ENCODE data around the gene RPL21. TPM values are rescaled to one million over a fixed set of nuclear protein-coding genes. Genes with fewer than 3 reads are reported as not detected.

Gene RPL21
- total RNA-seq, 1 donor from 2014 or later: 1,112 TPM

DNA sequence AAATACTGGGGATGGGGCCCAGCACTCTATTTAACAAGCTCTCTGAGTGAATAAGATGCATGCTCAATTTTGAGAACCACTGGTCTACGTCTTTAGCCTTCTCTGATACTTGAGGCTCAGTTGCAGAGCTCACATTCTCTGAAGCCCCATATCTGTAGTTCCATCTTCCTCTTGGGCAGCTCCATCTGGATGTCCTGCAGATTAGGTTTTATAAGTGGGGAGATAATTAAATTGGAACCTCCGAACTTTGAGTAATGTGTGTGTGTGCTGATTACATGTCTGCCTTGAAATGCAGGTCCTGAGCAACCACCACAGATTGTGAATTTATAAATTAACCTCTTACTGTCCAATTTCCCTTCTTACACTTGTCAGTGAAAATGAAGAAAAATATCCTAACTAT is 12.1 kb downstream of the RPL21 start:
- Mint-ChIP-seq H3K9me3 (no peaks in the 10 kb centered on the region), H3K27me3 (ENCODE audit: low read depth) (peaks cover 4% of the 10 kb centered on the region), H3K27ac (no peak overlapping the region), H3K36me3 (ENCODE audit: low read depth) (peaks cover 38% of the 10 kb centered on the region), H3K4me1 (ENCODE audit: low read depth) (peaks cover 31% of the 10 kb centered on the region), H3K4me3 (ENCODE audit: low read depth) (no peak overlapping the region)
- intact Hi-C loops (cut with micrococcal nuclease): loop anchor here (5.0 kb wide), 1 partner anchor 89 kb away; no protein-coding TSS in a partner anchor
- DNase-seq (ENCODE audit: low spot score): no peak

DNA sequence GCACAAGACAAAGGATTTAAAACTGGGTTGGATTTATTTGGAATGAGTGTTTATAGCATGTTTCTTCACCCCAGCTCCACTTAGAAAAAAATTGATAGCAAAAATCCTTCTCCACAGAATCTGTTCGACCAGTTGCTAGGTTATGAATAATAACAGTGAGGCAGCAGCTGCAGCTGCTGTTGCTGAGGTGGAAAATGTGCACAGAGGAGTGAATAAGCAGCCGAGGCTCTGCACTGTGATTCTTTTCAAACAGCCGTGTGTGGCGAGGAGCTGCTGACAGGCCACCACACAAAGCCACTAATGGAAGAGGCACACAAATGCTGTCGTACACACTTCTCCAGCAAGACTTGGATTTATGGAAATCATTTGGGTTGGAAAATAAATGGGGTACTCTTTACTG is 12.8 kb downstream of the RPL21 start:
- intact Hi-C loops (cut with micrococcal nuclease): loop anchor here (5.0 kb wide), 1 partner anchor 88 kb away; no protein-coding TSS in a partner anchor
- Mint-ChIP-seq H3K27ac (no peak overlapping the region), H3K27me3 (ENCODE audit: low read depth) (peaks cover 4% of the 10 kb centered on the region), H3K4me3 (ENCODE audit: low read depth) (no peak overlapping the region), H3K36me3 (ENCODE audit: low read depth) (peaks cover 31% of the 10 kb centered on the region), H3K9me3 (no peaks in the 10 kb centered on the region), H3K4me1 (ENCODE audit: low read depth) (peaks cover 24% of the 10 kb centered on the region)
- no peak for DNase-seq (ENCODE audit: low spot score)

DNA sequence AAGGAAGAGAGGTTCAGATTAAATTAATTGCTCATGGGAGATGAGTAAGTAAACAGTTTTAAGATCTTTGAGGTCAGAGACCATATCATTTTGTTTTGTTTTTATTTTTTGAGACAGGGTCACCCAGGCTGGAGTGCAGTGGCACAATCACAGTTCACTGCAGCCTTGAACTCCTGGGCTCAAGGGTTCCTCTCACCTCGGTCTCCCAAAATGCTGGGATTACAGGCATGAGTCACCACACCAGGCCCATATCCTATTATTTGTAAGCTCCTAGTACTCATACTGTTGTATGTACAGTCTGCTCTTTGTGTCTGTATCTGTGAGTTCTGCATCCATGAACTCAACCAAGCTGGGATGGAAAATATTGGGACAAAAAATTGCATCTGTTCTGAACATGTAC is 13.3 kb downstream of the RPL21 start:
- Mint-ChIP-seq H3K4me3 (ENCODE audit: low read depth) (no peak overlapping the region), H3K27me3 (ENCODE audit: low read depth) (peaks cover 4% of the 10 kb centered on the region), H3K9me3 (no peaks in the 10 kb centered on the region), H3K36me3 (ENCODE audit: low read depth) (peaks cover 26% of the 10 kb centered on the region), H3K27ac (no peak overlapping the region), H3K4me1 (ENCODE audit: low read depth) (peaks cover 20% of the 10 kb centered on the region)
- intact Hi-C loops (cut with micrococcal nuclease): loop anchor here (5.0 kb wide), 1 partner anchor 88 kb away; no protein-coding TSS in a partner anchor
- no peak for DNase-seq (ENCODE audit: low spot score)

DNA sequence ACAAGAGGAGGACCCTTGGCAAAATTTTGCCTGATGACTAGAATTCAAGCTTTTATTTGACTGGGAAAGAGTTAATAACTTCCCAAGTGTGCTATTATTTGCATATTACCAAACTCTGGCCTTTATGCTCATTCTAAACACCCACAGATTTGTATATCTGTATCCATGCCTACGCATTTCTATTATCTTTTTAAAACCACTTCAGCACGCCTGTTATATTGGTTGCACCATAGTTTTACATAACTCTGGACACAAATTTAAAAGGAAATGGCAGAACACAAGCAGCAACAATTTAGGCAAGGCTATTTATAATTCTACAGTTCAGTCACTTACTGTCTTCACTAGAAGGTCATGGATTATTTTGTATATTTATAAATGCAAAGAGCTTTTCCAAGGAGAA is 15.6 kb downstream of the RPL21 start:
- H3K36me3 Mint-ChIP-seq (ENCODE audit: low read depth): peaks cover 5% of the 10 kb centered on the region
- intact Hi-C loops (cut with micrococcal nuclease): no loop called here
- no peak for DNase-seq (ENCODE audit: low spot score)

DNA sequence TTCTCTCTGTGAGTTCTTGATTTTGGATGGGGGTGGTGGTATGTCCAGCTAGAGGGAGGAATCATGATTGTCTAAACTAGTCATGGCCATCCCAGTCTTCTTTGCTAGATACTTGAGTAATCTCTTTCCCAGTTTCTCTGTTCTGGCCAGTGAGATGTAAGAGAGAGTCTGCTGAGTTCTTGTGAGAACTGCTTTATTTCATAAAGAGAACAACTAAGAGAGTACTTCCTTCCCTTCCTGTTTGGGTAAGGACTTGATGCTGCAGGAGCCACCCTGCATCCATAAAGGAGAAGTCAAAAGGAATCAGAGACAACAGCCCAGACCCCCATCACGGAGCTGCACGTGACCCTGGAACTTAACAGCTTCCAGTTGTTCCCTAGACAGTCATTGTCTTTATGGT is 16.2 kb downstream of the RPL21 start:
- no peak for DNase-seq (ENCODE audit: low spot score)
- no peaks in the 10 kb centered on the region for H3K9me3 Mint-ChIP-seq
- peaks cover 3% of the 10 kb centered on the region for H3K36me3 Mint-ChIP-seq (ENCODE audit: low read depth)
- intact Hi-C loops (cut with micrococcal nuclease): no loop called here
- H3K27ac Mint-ChIP-seq: no peak overlapping the region
- no peak overlapping the region for H3K4me3 Mint-ChIP-seq (ENCODE audit: low read depth)
- peaks cover 18% of the 10 kb centered on the region for H3K27me3 Mint-ChIP-seq (ENCODE audit: low read depth)
- peaks cover 11% of the 10 kb centered on the region for H3K4me1 Mint-ChIP-seq (ENCODE audit: low read depth)

More for the DNA sequence above, 15.6 kb downstream of the RPL21 start:
- H3K4me3 Mint-ChIP-seq (ENCODE audit: low read depth): no peak overlapping the region
- H3K27me3 Mint-ChIP-seq (ENCODE audit: low read depth): peaks cover 14% of the 10 kb centered on the region
- no peak overlapping the region for H3K27ac Mint-ChIP-seq
- H3K9me3 Mint-ChIP-seq: no peaks in the 10 kb centered on the region
- H3K4me1 Mint-ChIP-seq (ENCODE audit: low read depth): peaks cover 13% of the 10 kb centered on the region

DNA sequence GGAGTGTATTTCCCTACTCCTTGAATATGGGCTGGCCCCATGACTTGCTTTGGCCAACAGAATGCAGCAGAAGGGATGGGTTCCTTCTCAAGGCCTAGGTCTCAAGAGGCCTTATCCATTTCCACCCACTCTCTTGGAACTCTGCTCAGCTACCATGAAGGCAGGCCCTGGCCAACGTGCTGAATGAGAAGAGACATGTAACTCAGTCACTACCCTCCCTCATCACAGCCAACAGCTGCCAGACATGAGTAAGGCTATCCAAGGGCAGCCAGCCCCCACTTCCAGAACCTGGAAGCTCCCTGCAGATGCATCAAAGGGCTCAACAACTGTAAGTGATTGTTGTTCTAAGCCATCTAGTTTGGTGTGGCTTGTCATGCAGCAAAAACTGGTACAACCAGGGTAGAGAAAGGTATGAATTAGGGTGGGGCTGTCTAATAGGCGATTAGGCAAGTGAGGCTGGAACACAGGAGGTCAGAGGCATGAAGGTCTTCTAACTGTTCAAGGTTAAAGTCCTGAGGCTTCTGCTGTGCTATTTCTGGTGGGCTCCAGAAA is 17.8 kb downstream of the RPL21 start:
- intact Hi-C loops (cut with micrococcal nuclease): no loop called here
- Mint-ChIP-seq H3K27me3 (ENCODE audit: low read depth) (peaks cover 27% of the 10 kb centered on the region), H3K4me1 (ENCODE audit: low read depth) (peaks cover 10% of the 10 kb centered on the region), H3K27ac (no peak overlapping the region), H3K36me3 (ENCODE audit: low read depth) (no peaks in the 10 kb centered on the region), H3K9me3 (no peaks in the 10 kb centered on the region), H3K4me3 (ENCODE audit: low read depth) (no peak overlapping the region)
- DNase-seq (ENCODE audit: low spot score): no peak

DNA sequence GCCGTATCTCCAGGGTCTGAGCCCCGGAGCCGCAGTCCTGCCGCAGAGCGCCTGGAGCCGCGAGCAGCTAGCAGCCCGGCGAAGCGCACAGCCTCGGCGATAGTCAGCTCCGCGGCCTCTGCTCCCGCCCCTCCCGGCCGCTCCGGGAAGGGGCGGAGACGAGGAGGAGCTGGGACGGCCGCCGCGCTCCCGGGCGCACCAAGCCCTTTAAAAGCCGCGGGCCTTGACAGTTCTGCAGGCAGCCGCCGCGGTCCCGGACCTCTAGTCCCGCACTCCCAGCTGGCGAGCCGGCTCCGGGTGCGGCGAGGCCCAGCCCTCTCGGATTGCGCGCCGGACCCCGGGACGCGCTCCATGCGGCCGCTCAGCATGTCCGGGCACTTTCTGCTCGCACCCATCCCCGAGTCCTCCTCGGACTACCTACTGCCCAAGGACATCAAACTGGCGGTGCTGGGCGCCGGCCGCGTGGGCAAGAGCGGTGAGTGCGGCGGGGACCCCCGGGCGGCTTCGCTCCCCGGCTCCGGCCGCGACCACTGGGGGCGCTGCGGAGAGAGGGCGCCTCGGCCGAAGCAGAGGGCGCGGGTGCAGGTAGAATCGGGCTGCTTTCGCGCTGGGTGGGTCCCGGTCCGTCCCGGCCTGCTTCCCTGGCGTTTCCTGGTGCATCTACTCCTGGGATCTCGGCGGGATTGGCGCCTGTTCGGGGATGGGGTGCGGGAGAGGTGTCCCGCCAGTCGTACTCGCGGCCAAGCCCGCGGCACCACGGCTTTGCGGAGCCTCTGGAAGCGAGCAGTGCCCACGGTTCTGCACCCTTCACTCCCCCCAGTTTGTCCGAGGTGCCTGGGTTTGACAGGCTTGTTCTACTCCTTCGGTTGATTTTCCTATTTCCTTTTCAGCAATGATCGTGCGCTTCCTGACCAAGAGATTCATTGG is 19.5 kb downstream of the RPL21 start, which contains the start of gene RASL11A:
Gene RASL11A (plus strand): TSS at position 237 of the 927 bp plus-strand sequence. CDS start 115 bp downstream, at position 352.
- Mint-ChIP-seq H3K9me3 (no peaks in the 10 kb centered on the region), H3K27me3 (ENCODE audit: low read depth) (peaks cover 44% of the 10 kb centered on the region), H3K4me3 (ENCODE audit: low read depth) (peak within 1 kb of the TSS; percentile 88), H3K27ac (peak within 1 kb of the TSS; percentile 61), H3K36me3 (ENCODE audit: low read depth) (no peaks in the 10 kb centered on the region), H3K4me1 (ENCODE audit: low read depth) (peaks cover 10% of the 10 kb centered on the region)
- peak; percentile 60 for DNase-seq (ENCODE audit: low spot score)
- intact Hi-C loops (cut with micrococcal nuclease): loop anchor here (5.0 kb wide), 2 partner anchors 86 to 99 kb away; partner anchors contain the start of gene USP12

DNA sequence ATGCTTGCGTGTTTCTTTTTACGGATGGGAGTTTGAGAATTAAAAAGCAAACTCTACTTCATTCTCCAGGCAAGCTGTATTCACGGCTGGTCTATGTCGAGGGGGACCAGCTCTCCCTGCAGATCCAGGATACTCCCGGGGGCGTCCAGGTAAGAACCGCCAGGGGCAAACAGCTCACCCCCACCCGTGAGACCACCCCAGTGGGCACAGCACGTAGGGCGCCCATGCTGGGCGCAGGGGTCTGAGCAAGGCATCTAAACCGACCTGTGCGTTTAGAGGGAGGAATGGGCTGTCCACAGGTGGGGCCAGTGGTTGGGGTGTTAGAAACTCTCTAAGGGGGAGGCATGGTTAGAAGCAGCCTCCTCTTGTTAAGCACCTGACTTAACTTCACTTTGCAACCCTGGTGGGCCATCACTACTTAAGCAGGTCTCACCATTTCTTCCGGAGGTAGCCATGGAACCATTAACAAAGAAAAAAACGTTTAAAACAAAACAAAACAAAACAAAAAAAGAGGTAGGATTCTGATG is 20.3 kb downstream of the RPL21 start:
- DNase-seq (ENCODE audit: low spot score): no peak
- Mint-ChIP-seq H3K9me3 (no peaks in the 10 kb centered on the region), H3K27me3 (ENCODE audit: low read depth) (peaks cover 47% of the 10 kb centered on the region), H3K4me1 (ENCODE audit: low read depth) (peaks cover 9% of the 10 kb centered on the region), H3K4me3 (ENCODE audit: low read depth) (peak overlapping the region; percentile 88), H3K27ac (no peak overlapping the region), H3K36me3 (ENCODE audit: low read depth) (no peaks in the 10 kb centered on the region)
- intact Hi-C loops (cut with micrococcal nuclease): loop anchor here (5.0 kb wide), 2 partner anchors 86 to 99 kb away; partner anchors contain the start of gene USP12

DNA sequence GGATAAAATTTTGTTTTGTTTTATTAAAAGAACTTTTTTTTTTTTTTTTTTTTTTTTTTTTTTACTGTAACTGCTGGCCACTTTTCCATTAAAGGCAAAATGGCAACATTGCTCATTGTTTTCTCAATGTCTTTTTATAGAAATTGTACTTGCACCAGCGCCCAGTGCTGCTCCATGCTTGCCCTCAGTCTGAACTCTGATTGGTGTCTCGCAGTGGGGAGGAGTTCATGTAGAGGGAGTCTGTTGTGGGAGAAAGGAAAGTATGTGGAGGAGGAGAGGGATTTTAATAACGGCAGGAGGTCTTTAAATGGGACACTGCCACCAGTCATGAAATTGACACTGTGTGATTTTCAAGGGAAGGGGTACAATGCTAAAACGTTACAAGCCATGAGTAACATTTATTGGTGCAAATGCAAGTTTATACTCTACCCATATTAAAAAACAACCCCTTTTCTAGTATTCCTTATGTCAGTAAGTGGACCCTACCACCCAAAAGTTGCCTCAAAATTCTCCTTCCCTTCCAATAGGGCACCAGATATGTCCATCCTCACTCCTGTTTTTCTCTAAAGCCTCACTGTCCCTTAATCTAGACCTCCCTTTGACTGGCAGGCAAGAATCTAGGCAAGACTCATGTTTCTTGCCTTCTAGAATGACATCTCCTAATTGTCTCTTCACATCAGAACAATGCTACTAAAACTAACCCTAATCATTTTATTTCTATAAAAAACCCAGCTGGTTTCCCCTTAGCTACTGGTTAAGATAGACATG is 22.5 kb downstream of the RPL21 start:
- H3K9me3 Mint-ChIP-seq: no peaks in the 10 kb centered on the region
- H3K36me3 Mint-ChIP-seq (ENCODE audit: low read depth): no peaks in the 10 kb centered on the region
- intact Hi-C loops (cut with micrococcal nuclease): loop anchor here (5.0 kb wide), 2 partner anchors 83 to 102 kb away; partner anchors contain the start of gene USP12
- DNase-seq (ENCODE audit: low spot score): no peak
- H3K4me1 Mint-ChIP-seq (ENCODE audit: low read depth): peaks cover 8% of the 10 kb centered on the region
- H3K27ac Mint-ChIP-seq: no peak overlapping the region
- peaks cover 43% of the 10 kb centered on the region for H3K27me3 Mint-ChIP-seq (ENCODE audit: low read depth)
- no peak overlapping the region for H3K4me3 Mint-ChIP-seq (ENCODE audit: low read depth)

DNA sequence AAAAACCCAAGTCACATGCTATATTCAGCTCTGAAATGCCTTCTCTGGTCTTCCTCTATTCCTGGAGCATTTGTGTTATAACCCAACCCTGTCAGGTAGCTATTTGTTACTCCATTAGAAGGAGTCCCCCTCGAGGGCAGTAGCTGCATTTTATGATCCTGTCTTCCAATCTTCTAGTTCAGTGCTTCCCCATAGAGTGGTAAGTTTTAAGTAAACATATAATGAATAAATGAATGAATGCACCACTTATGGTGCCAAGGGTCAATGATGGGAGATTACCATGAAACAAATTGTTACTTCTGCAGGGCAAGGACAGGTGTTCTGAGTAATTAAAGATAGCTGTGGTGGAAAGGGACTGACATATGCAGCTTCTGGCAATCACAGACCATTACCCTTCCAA is 23.3 kb downstream of the RPL21 start:
- Mint-ChIP-seq H3K4me1 (ENCODE audit: low read depth) (peaks cover 8% of the 10 kb centered on the region), H3K27ac (no peak overlapping the region), H3K27me3 (ENCODE audit: low read depth) (peaks cover 43% of the 10 kb centered on the region), H3K36me3 (ENCODE audit: low read depth) (no peaks in the 10 kb centered on the region), H3K4me3 (ENCODE audit: low read depth) (no peak overlapping the region), H3K9me3 (no peaks in the 10 kb centered on the region)
- intact Hi-C loops (cut with micrococcal nuclease): loop anchor here (5.0 kb wide), 2 partner anchors 83 to 102 kb away; partner anchors contain the start of gene USP12
- DNase-seq (ENCODE audit: low spot score): no peak

DNA sequence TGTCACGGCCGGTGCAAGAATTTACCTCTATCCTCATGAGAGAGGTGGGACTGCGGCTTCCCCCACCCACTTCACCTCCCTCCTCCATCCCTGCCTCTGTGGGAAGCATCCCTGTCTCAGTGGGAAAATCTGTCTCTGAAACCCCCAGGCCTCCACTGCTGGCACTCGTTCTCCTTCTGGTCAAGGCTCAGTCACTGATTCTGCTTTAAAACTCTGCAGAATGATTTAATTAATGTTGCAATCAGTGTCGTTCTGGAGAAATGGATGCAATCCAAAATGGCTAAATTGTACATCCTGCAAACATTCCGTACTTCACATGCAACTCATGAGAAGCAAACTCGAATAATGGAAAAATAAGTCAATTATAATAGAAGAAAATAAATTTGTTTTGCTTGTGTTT is 24.8 kb downstream of the RPL21 start:
- Mint-ChIP-seq H3K4me1 (ENCODE audit: low read depth) (peaks cover 5% of the 10 kb centered on the region), H3K4me3 (ENCODE audit: low read depth) (no peak overlapping the region), H3K27me3 (ENCODE audit: low read depth) (peaks cover 40% of the 10 kb centered on the region), H3K27ac (no peak overlapping the region), H3K9me3 (no peaks in the 10 kb centered on the region), H3K36me3 (ENCODE audit: low read depth) (no peaks in the 10 kb centered on the region)
- DNase-seq (ENCODE audit: low spot score): no peak
- intact Hi-C loops (cut with micrococcal nuclease): no loop called here

DNA sequence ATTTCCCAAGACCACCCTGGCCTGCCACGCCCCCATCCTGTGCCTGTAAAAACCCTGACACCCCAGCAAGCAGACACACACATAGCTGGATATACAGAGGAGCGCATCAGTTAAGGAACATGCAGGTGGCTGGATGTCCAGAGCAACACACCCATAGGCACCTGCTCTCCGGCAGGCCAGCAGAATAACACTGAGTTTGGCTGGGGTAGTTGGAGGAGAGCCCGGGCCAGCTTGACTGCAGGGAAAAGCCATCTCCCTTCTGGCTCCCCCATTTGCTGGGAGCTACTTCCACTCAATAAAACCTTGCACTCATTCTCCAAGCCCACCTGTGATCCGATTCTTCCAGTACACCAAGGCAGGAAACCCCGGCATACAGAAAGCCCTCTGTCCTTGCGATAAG is 28.1 kb downstream of the RPL21 start:
- Mint-ChIP-seq H3K27me3 (ENCODE audit: low read depth) (peaks cover 17% of the 10 kb centered on the region), H3K27ac (no peak overlapping the region), H3K36me3 (ENCODE audit: low read depth) (no peaks in the 10 kb centered on the region), H3K4me1 (ENCODE audit: low read depth) (no peaks in the 10 kb centered on the region), H3K9me3 (no peaks in the 10 kb centered on the region), H3K4me3 (ENCODE audit: low read depth) (no peak overlapping the region)
- no peak for DNase-seq (ENCODE audit: low spot score)
- intact Hi-C loops (cut with micrococcal nuclease): no loop called here

Data from activated T-helper 2 cell treated with anti-CD3 and anti-CD28 coated beads, Interferon-gamma antibody, Interleukin-2, Interleukin-4, amounts not matched to agents 10 μg/mL and 5 μg/mL and 100 μg/mL, durations not matched to agents 14 hours and 24 hours and 36 hours (primary cell).